Duodenal mucosa (tissue), 2 donors: ENCODE data around the gene UBE2O.

ENCODE experiments used
- H3K27ac ChIP-seq: one replicate; pipeline ENCODE4 v1.7.0; 2013; ENCODE audit warnings: low read depth, low read length
- H3K27me3 ChIP-seq, 2 donors: one replicate each; pipeline ENCODE4 v1.7.0; 2013; ENCODE audit warnings: low read length in 2 of 2, control low read depth in 1 of 2; ENCODE audit not compliant: insufficient read depth in 2 of 2, control insufficient read depth in 1 of 2
- H3K36me3 ChIP-seq, 2 donors: one replicate each; pipeline ENCODE4 v1.7.0; 2013; ENCODE audit warnings: low read length in 2 of 2, control low read depth in 1 of 2; ENCODE audit not compliant: insufficient read depth in 2 of 2, control insufficient read depth in 1 of 2
- H3K4me1 ChIP-seq, 2 donors: one replicate each; pipeline ENCODE4 v1.7.0; 2013; ENCODE audit warnings: low read length in 2 of 2, control low read depth in 1 of 2; ENCODE audit not compliant: insufficient read depth in 2 of 2, control insufficient read depth in 1 of 2
- H3K4me3 ChIP-seq, 2 donors: one replicate each; pipeline ENCODE4 v1.7.0; 2013; ENCODE audit warnings: low read length in 2 of 2, low read depth in 1 of 2
- H3K9ac ChIP-seq, 2 donors: one replicate each; pipeline ENCODE4 v1.7.0; 2013; ENCODE audit warnings: low read length in 2 of 2, low read depth in 1 of 2
- H3K9me3 ChIP-seq, 2 donors: one replicate each; pipeline ENCODE4 v1.7.0; 2013; ENCODE audit warnings: low read length in 2 of 2, control low read depth in 1 of 2; ENCODE audit not compliant: control insufficient read depth in 1 of 2

UBE2O gene

DNA sequence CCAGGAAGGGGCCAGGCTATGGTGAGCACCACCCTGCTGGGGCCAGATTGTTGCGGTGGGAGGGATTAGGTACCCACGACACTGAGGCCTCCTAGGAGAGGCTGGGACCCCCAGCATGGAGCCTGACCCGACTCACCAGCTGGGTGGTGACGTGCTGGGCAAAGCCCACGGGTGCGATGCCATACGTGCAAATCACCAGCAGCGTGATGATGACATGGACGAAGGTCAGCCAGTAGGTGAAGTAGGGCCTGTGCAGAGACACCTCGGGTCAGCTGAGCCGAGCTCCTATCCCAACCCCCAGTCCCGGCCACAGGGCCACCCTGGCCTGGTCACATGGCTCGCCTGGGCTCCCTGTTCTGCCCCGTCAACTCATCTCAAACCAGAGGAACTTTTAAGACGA, 21.9 kb upstream of the UBE2O start:
- Histone ChIP-seq H3K4me1 (no peaks in the 10 kb centered on the region), H3K9me3 (no peaks in the 10 kb centered on the region), H3K4me3 (no peak overlapping the region)

DNA sequence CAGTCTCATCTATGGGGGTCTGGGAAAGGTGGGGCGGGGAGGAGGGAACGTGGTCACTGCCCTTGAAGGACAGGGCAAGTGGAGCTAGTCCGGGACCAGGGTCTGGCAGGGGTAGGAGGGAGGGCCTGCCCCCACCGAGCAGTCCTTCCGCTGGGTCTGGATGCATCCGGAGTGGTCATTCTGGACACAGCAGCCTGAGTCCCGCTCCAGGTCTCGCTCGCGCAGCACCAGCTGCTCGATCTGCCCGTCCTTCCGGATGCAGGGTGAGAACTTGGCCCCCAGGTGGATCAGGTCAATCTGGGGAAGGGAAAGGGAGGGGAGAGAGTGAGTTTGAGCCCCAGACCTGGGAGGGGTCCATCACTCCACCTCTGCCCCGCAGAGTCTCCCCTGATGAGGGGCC, 21.3 kb upstream of the UBE2O start:
- no peaks in the 10 kb centered on the region for H3K9me3 ChIP-seq
- H3K27ac ChIP-seq, result no peak overlapping the region
- no peak overlapping the region for H3K4me3 ChIP-seq
- peaks cover 9 to 42% of the 10 kb centered on the region in 2 donors for H3K36me3 ChIP-seq
- H3K4me1 ChIP-seq, result no peaks in the 10 kb centered on the region
- H3K9ac ChIP-seq, result no peak overlapping the region
- no peaks in the 10 kb centered on the region for H3K27me3 ChIP-seq

More for the DNA sequence above, 21.9 kb upstream of the UBE2O start:
- no peak overlapping the region for H3K27ac ChIP-seq
- peaks cover 9 to 42% of the 10 kb centered on the region in 2 donors for H3K36me3 ChIP-seq
- H3K9ac ChIP-seq, result no peak overlapping the region
- H3K27me3 ChIP-seq, result no peaks in the 10 kb centered on the region

DNA sequence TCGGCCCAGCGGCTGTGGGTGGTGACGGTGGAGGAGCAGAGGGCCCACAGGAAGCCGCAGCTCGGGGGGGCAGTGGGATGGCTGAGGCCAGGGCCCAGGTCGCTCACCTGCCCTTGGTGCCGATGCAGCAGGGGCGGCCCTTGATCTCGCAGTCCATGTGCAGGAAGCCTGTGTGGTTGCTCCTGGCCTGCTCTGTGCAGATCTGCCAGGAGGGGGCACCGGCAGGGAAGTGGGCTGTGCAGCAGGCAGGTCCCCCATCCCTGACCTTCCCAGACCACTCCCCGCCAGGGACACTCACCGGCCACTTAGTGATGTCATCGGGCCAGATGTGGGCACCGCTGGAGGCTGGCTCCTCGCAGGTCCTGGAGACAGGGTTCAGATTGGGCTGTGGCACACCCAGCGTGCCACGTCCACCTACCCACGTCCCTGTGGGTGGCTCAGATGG, 20.6 kb upstream of the UBE2O start:
- H3K9ac ChIP-seq, result no peak overlapping the region
- H3K27ac ChIP-seq, result no peak overlapping the region
- no peaks in the 10 kb centered on the region for H3K9me3 ChIP-seq
- H3K4me3 ChIP-seq, result no peak overlapping the region
- H3K27me3 ChIP-seq, result no peaks in the 10 kb centered on the region
- H3K4me1 ChIP-seq, result no peaks in the 10 kb centered on the region
- peaks cover 9 to 42% of the 10 kb centered on the region in 2 donors for H3K36me3 ChIP-seq

DNA sequence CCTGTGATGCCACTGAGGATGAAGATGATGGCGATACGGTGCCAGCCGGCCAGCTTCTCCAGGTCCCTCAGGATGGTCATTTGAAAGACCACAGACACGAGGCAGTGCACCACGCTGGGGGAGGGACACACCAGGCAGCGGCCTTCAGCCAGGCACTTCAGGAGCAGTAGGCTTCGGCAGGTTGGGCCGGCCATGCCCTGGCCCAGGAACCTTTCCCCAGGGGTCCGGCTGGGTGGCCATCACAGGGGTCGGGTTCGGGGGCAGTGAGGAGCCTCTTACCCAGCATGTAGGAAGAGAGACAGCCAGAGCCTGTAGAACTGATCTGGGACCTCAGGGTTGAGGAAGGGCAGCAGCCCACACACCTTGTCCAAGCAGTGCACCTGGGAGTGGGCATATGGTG, 19.8 kb upstream of the UBE2O start:
- Histone ChIP-seq H3K27me3 (no peaks in the 10 kb centered on the region), H3K9me3 (no peaks in the 10 kb centered on the region), H3K4me1 (no peaks in the 10 kb centered on the region), H3K9ac (no peak overlapping the region), H3K4me3 (no peak overlapping the region), H3K36me3 (peaks cover 9 to 38% of the 10 kb centered on the region in 2 donors), H3K27ac (no peak overlapping the region)

DNA sequence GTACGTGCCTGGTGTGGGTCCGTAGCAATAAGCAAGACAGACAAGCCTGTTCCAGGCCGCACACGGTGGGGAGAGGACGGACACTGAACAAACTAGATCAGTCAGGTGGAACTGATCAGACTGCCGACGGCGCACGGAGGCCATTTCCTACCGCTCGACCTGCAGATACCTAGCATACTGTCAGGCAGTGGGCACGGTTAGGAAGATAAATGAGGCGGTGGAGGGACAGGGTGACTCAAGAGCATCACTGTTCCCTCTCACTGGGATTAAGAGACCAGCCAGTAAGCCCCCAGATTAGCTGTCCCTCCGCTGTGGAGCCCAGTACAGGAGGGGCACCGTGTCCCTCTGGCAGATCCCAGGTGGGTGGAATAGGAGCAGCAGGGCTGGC, 19.3 kb upstream of the UBE2O start:
- Histone ChIP-seq H3K27me3 (no peaks in the 10 kb centered on the region), H3K4me3 (no peak overlapping the region), H3K9me3 (no peaks in the 10 kb centered on the region), H3K9ac (no peak overlapping the region), H3K4me1 (no peaks in the 10 kb centered on the region), H3K27ac (no peak overlapping the region), H3K36me3 (peaks cover 9 to 38% of the 10 kb centered on the region in 2 donors)

DNA sequence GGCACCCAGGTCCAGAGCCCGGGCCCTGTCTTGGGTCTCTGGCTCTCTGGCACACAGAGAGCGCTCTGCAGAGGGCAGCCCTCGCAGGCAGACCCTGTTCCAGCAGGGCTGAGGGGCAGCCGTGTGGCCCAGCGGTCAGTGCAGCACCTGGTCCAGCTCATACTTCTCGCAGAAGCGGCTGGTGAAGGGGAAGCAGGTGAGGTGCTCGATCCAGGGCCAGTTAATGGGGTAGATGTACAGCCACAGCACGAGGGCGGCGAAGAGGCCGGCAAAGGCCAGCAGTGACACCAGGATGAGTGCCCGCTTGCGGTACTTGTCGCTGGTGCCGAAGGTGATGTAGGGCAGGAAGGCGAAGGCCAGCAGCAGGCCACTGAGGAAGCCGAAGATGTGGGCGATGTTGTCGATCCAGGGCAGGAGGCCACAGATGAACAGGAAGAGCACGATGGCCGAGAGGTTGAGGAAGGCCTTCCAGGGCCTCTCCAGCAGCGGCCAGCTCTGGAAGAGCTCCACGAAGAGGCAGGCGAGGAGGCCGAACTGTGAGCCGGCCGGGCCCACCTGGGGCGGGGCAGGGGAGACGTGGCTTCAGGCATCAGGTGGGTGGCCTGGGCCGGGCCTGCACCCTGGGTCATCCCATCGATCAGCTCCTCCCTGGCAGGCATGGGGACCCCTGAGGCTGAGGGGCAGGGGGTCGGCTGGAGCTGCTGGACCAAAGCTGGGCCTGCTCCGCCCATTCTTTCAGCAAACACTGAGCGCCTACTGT, 18.7 kb upstream of the UBE2O start:
- no peaks in the 10 kb centered on the region for H3K4me1 ChIP-seq
- peaks cover 9 to 35% of the 10 kb centered on the region in 2 donors for H3K36me3 ChIP-seq
- no peak overlapping the region for H3K4me3 ChIP-seq
- H3K9ac ChIP-seq, result no peak overlapping the region
- no peaks in the 10 kb centered on the region for H3K27me3 ChIP-seq
- no peak overlapping the region for H3K27ac ChIP-seq
- H3K9me3 ChIP-seq, result no peaks in the 10 kb centered on the region

DNA sequence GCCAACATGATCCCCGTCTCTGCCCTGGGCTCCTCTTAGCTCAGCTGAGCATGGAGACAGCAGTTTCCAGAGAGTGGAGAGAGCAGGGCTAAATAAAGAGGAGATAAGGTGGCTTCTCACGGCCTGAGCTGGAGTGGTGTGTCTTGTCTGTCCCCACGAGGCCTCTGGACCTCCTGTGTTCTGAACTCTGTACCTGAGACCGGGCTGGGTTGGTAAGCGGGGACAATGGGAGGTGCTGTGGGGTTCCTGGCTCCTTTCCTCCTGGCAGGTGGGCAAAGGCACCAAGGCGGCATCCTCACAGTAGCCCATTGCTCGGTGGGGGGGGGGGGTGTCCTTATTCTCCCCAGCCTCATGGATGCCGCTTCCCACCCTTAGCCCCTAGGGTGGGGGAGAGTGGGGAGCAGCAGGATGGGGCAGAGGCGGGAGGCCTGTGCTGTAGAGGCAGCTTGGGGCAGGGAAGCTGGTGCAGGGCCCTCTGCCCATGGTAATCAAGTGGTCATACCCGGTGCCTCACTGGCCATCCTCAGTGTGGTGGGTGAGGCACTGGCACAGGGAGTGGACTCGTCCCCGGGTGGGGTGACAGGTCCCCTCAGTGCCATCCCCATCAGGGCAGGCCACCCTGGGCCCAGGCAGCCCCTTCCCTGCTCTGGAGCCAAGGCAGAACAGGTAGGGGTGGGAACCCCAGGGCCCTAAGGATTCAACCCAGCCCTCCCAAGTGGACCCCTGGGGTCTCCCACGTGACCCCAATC, 17.2 kb upstream of the UBE2O start:
- H3K36me3 ChIP-seq, result peaks cover 9 to 35% of the 10 kb centered on the region in 2 donors
- H3K27ac ChIP-seq, result no peak overlapping the region
- H3K4me1 ChIP-seq, result peaks cover 0 to 3% of the 10 kb centered on the region in 2 donors
- no peaks in the 10 kb centered on the region for H3K27me3 ChIP-seq
- H3K4me3 ChIP-seq, result no peak overlapping the region
- no peak overlapping the region for H3K9ac ChIP-seq
- H3K9me3 ChIP-seq, result no peaks in the 10 kb centered on the region

DNA sequence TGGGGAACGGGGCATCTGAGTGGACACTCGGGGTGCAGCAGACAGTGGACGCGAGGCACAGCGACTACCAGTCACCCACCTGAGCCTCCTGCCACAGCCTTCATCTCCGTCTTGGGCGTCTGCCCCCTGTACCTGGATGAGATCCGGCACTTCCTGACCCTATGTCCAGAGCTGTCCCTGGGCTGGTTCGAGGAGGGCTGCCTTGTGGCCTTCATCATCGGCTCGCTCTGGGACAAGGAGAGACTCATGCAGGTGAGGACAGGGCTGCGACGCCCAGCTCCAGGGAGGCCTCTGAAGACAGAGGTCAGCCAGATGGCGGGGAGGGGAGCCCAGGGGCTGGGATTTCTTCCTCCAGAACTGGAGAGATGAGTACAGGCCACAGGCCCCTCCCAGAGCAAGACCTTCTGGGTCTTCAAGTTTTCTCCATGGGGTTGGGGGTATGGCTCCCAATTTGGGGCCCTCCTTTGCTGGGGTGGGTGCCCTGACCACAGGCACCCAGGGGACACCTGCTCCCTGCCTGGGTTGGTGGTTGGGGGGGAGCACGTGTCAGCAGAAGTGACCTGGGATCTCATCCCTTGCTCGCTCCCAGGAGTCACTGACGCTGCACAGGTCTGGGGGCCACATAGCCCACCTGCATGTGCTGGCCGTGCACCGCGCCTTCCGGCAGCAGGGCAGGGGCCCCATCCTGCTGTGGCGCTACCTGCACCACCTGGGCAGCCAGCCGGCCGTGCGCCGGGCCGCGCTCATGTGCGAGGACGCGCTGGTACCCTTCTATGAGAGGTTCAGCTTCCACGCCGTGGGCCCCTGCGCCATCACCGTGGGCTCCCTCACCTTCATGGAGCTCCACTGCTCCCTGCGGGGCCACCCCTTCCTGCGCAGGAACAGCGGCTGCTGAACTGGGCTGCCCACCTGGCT, 16.4 kb upstream of the UBE2O start:
- Histone ChIP-seq H3K36me3 (peaks cover 9 to 29% of the 10 kb centered on the region in 2 donors), H3K4me3 (no peak overlapping the region), H3K27ac (no peak overlapping the region), H3K4me1 (peaks cover 0 to 3% of the 10 kb centered on the region in 2 donors), H3K9ac (no peak overlapping the region), H3K9me3 (no peaks in the 10 kb centered on the region), H3K27me3 (no peaks in the 10 kb centered on the region)

DNA sequence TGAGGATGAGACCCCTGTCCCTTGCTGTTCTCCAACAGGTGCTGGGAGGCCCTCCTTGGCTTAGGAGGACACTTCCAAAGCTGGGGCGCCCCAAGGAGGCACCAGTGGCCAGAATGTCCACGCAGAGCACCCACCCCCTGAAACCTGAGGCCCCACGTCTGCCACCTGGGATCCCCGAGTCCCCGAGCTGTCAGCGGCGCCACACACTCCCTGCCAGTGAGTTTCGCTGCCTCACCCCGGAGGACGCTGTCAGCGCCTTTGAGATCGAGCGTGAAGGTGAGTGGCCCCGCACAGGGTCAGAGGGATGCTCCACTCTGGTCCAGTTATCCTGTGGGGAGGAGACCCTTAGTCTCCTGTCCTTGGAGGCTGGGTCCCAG, 15.7 kb upstream of the UBE2O start:
- Histone ChIP-seq H3K9ac (no peak overlapping the region), H3K4me1 (peaks cover 0 to 3% of the 10 kb centered on the region in 2 donors), H3K4me3 (no peak overlapping the region), H3K36me3 (peaks cover 9 to 25% of the 10 kb centered on the region in 2 donors), H3K27me3 (no peaks in the 10 kb centered on the region), H3K9me3 (no peaks in the 10 kb centered on the region), H3K27ac (no peak overlapping the region)
